GM21619 (cell line): ENCODE results near the gene RANGRF.
A peak's percentile ranks its signal among the peaks of the same experiment; 100 is the strongest.

Experiments
- ATAC-seq: cut with Tn5 transposase; IDR thresholded peaks from one replicate; pipeline ENCODE4 v1.9.1; 2021; ENCODE audit not compliant: unreplicated experiment

The RANGRF gene

GRCh38 chr17:8273884-8274444 lies 14.5 kb upstream of the RANGRF start:
- no peak for ATAC-seq

GRCh38 chr17:8274816-8275215 lies 13.7 kb upstream of the RANGRF start:
- ATAC-seq: no peak

- no peak for ATAC-seq
Measured at GRCh38 chr17:8275421-8276290, 12.8 kb upstream of the RANGRF start.

GRCh38 chr17:8277317-8277716 lies 11.2 kb upstream of the RANGRF start:
- no peak for ATAC-seq

GRCh38 chr17:8282345-8282744 lies 6.1 kb upstream of the RANGRF start:
- ATAC-seq: no peak

GRCh38 chr17:8283356-8283755 lies 5.1 kb upstream of the RANGRF start:
- no peak for ATAC-seq

- ATAC-seq: no peak
Measured at GRCh38 chr17:8284126-8284525, 4.3 kb upstream of the RANGRF start.

GRCh38 chr17:8285270-8286181 lies 2.9 kb upstream of the RANGRF start:
- ATAC-seq: no peak

GRCh38 chr17:8287651-8288335 lies 677 bp upstream of the RANGRF start:
- ATAC-seq: no peak

GRCh38 chr17:8289103-8289397 lies 580 bp downstream of the RANGRF start:
- no peak for ATAC-seq

- no peak for ATAC-seq
Measured at GRCh38 chr17:8290043-8290442, 1.6 kb downstream of the RANGRF start.

GRCh38 chr17:8292639-8293395 lies 4.3 kb downstream of the RANGRF start:
- no peak for ATAC-seq

GRCh38 chr17:8294361-8294760 lies 5.9 kb downstream of the RANGRF start:
- ATAC-seq: no peak

GRCh38 chr17:8294814-8295316 lies 6.4 kb downstream of the RANGRF start:
- ATAC-seq: no peak

- no peak for ATAC-seq
Measured at GRCh38 chr17:8300226-8300625, 11.8 kb downstream of the RANGRF start.

GRCh38 chr17:8300627-8301242 lies 12.3 kb downstream of the RANGRF start:
- peak; percentile 64 for ATAC-seq

- ATAC-seq: no peak
Measured at GRCh38 chr17:8310601-8311123, 22.2 kb downstream of the RANGRF start.

- no peak for ATAC-seq
Measured at GRCh38 chr17:8311131-8311790, 22.8 kb downstream of the RANGRF start.

- ATAC-seq: no peak
Measured at GRCh38 chr17:8312251-8312650, 23.8 kb downstream of the RANGRF start.
